GM06990 (cell line): Measurements from ENCODE around the gene FOLR1.

Experiments used
- DNase-seq: peaks from one replicate; pipeline ENCODE4 v3.0.0-alpha.2; 2011; ENCODE audit not compliant: insufficient read length; ENCODE audit errors: extremely low read depth
- H3K27me3 ChIP-seq: replicated peaks from 2 replicates; pipeline ENCODE4 v1.6.0; 2011; ENCODE audit warnings: low read length; ENCODE audit not compliant: control insufficient read depth, insufficient read depth
- H3K36me3 ChIP-seq: 2 replicates; pipeline ENCODE4 v1.5.1; 2011; ENCODE audit warnings: low read length; ENCODE audit not compliant: control insufficient read depth, insufficient read depth
- H3K4me3 ChIP-seq: replicated peaks from 2 replicates; pipeline ENCODE4 v1.5.1; 2011; ENCODE audit warnings: low read depth, mild to moderate bottlenecking, control low read depth, low read length
- CTCF ChIP-seq: IDR thresholded peaks from 2 replicates; pipeline ENCODE4 v1.5.1; 2011; ENCODE audit warnings: low read length, control low read depth, mild to moderate bottlenecking, inconsistent platforms; ENCODE audit not compliant: insufficient read depth, poor library complexity, severe bottlenecking

FOLR1 gene

GRCh38 chr11:72236083-72236697 is 44.2 kb downstream of the FOLR1 start:
- no peak for DNase-seq
- Histone ChIP-seq H3K36me3 (peaks cover 40% of the 10 kb centered on the region), H3K27me3 (peaks cover 2% of the 10 kb centered on the region), H3K4me3 (no peak overlapping the region)
- no peak for TF ChIP-seq CTCF

- H3K36me3 ChIP-seq, result peaks cover 36% of the 10 kb centered on the region
Observed at GRCh38 chr11:72236774-72237111, 44.8 kb downstream of the FOLR1 start.

DNA sequence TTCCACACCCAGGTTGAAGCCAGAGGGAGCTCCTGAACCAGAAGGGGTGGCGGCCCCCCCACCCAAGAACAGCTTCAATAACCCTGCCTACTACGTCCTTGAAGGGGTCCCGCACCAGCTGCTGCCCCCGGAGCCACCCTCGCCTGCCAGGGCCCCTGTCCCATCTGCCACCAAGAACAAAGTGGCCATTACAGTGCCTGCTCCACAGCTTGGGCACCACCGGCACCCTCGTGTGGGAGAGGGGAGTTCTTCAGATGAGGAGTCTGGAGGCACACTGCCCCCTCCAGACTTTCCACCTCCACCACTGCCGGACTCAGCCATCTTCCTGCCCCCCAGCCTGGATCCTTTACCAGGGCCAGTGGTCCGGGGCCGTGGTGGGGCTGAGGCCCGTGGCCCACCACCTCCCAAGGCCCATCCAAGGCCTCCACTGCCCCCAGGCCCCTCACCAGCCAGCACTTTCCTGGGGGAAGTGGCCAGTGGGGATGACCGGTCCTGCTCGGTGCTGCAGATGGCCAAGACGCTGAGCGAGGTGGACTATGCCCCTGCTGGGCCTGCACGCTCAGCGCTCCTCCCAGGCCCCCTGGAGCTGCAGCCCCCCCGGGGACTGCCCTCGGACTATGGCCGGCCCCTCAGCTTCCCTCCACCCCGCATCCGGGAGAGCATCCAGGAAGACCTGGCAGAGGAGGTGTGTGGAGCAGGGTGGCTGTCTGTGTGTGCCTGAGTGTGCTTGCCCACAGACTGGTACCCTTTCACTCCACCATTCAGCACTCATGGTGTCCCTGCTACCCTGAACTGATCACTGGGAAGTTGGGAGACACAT is 45.4 kb downstream of the FOLR1 start:
- H3K4me3 ChIP-seq, result no peak overlapping the region
- H3K27me3 ChIP-seq, result peaks cover 2% of the 10 kb centered on the region
- no peak for TF ChIP-seq CTCF
- peaks cover 33% of the 10 kb centered on the region for H3K36me3 ChIP-seq
- no peak for DNase-seq

More at GRCh38 chr11:72236774-72237111, 44.8 kb downstream of the FOLR1 start:
- DNase-seq, result no peak
- TF ChIP-seq CTCF, result no peak
- Histone ChIP-seq H3K4me3 (no peak overlapping the region), H3K27me3 (peaks cover 2% of the 10 kb centered on the region)

DNA sequence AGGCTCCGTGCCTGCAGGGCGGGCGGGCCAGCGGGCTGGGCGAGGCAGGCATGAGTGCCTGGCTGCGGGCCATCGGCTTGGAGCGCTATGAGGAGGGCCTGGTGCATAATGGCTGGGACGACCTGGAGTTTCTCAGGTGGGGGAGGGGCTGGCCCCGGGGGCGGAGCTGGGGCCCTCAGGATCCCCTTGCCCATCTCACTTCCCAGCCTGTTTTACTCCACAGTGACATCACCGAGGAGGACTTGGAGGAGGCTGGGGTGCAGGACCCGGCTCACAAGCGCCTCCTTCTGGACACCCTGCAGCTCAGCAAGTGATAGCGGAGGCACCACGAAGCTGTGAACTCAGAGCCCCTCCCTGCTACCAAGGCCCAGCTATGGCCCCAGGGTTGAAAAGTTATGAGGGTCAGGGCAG is 46.1 kb downstream of the FOLR1 start:
- Histone ChIP-seq H3K36me3 (peaks cover 29% of the 10 kb centered on the region), H3K27me3 (peaks cover 2% of the 10 kb centered on the region), H3K4me3 (no peak overlapping the region)
- DNase-seq, result no peak
- peak; percentile 87 for TF ChIP-seq CTCF

DNA sequence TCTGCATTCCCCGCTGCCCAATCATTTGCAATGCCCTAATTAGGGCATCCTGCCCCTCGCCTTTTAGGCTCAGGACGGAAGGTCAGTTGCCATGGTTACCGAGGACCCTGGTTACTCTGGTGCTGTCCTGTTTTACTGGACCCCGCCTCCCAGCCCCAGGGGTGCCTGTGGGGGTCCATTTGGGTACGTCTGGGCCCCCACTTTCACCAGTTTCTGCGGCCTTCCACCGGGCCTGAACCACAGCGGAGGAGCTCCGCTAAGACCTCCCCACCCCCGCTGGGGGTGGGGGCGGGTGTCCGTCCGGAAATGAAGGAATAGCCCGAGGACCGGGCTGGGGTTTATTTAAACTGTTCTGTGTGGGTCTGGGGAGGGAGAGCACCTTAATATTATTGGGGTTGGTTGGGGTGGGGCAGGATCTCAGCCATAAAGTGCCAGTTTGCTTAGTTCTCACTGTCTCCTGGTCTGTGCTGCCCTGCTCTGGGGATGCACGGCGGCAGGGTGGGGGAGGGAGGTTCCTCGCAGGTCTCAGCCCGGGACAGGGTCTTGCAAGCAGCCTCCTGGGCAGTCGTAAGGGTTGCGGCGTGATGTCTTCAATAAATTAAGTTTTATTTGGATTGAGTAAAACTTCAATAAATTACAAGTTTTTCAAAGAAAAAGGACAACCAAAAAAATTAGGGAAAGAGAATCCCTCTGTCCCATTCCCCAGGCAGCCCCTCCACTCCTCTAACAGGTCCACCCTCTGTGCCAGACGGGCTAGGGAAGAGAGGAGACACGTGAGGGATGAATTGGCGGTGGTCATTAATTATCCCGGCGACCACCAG is 46.8 kb downstream of the FOLR1 start:
- no peak for DNase-seq
- H3K36me3 ChIP-seq, result peaks cover 25% of the 10 kb centered on the region
- no peak for TF ChIP-seq CTCF
- peaks cover 2% of the 10 kb centered on the region for H3K27me3 ChIP-seq
- no peak overlapping the region for H3K4me3 ChIP-seq
